Measurements from ENCODE around the gene LRRC14B.

- TF ChIP-seq EZH2 (IDR thresholded peaks at IDR 0.05) (no peak), POLR2AphosphoS5 (IDR thresholded peaks at IDR 0.05; ENCODE audit: borderline replicate concordance, low read depth, low read length) (no peak), FOXP2 (optimal IDR thresholded peaks at IDR 0.05; ENCODE audit: control extremely low read depth, extremely low read length, insufficient read depth) (no peak)
Measured at GRCh38 chr5:206406-206805, 15.1 kb downstream of the LRRC14B start.

Measured in SK-N-MC (cell line).